G401.6 (cell line): Measurements from ENCODE around the gene MINK1.
"Not testable (repeated sequence)": the region's sequence is repeated elsewhere in the genome, so short reads cannot be mapped to it uniquely, and the experiment has no call there.

Experiments
- FAIRE-seq: peaks from 2 replicates; lab custom pipeline; 2012; peaks lifted over from hg19 to GRCh38; lab: Jason Lieb, UNC

The MINK1 gene

DNA sequence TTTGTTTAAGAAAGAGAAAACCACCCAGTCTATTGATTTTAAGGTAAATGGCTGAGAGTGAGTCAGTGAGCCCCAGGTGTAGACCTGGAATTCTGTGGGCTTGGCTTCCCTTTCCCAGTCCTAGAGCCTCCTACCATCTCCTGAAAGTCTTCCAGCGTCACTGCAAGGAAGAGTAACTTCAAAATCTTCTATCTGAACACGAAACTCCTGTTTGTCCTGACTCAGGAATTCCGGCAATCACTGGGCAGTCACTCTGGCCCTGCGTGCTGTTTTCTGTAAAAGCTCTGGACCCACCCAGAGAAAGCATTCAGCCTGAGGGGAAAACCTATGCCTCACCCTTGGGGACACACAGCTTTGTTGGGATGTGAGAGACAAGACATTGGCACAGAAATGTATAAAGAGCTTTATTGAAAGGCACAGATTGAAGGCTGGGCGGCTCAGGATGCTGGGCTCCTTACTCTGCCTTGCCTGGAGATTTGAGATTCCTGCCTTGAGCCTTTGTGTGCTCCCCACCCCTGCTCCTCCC lies 15.9 kb downstream of the MINK1 start:
- no peak for FAIRE-seq

DNA sequence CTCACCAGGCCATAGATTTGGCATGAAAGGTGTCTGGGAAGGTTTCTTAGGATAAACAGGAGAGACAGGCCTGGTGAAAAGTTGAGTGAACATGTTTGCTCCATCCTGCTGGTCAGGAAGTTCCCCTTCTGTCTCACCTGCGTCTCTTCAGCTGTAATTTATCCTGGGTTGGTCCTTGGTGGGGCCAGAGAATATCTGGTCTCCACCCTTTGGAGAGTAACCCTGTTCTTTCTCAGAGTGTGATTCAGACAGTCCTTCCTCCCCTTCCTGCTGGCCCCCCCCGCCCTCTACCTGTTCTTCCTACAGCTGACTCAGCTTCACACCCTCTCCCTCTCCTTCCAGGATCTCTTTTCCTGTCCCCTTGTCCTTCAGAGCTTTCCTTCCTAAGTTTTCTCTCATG lies 17.1 kb downstream of the MINK1 start:
- FAIRE-seq: no peak

DNA sequence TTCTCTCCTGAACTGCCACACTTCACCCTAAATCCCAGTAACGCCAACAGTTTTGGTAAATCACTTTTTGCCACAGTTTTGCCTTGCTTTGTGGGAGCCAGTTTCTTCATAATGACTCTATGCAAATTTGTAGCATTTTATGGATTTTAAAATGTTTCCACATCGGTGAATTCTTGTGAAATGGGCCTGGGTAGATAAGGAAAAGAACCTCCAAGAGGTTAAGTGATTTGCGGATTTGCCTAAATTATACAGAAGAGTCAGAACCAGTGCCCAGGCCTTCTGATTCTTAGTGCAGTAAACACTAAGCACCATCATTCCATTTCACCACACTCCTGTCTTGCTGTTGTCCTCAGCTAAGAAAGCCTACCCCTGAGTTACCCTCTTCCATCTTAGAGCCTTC lies 17.9 kb downstream of the MINK1 start:
- FAIRE-seq: no peak

DNA sequence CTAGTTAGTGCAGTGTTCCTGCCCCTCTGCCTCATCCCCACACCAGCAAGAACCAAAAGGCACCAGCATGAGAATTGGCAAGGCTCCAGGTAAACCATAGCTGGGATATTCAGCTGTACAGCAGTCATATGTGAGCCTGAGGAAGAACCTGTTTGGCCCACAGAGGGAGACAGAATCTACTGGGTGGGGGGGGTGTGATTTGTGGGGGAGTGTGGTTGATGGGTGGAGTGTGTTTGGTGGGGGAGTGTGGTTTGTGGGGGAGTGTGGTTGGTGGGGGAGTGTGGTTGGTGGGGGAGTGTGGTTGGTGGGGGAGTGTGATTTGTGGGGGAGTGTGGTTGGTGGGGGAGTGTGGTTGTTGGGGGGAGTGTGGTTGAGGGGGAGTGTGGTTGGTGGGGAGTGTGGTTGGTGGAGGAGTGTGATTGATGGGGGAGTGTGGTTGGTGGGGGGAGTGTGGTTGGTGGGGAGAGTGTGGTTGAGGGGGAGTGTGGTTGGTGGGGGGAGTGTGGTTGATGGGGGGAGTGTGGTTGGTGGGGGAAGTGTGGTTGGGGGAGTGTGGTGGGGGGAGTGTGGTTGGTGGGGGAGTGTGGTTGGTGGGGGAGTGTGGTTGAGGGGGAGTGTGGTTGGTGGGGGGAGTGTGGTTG lies 19.5 kb downstream of the MINK1 start:
- no peak for FAIRE-seq

DNA sequence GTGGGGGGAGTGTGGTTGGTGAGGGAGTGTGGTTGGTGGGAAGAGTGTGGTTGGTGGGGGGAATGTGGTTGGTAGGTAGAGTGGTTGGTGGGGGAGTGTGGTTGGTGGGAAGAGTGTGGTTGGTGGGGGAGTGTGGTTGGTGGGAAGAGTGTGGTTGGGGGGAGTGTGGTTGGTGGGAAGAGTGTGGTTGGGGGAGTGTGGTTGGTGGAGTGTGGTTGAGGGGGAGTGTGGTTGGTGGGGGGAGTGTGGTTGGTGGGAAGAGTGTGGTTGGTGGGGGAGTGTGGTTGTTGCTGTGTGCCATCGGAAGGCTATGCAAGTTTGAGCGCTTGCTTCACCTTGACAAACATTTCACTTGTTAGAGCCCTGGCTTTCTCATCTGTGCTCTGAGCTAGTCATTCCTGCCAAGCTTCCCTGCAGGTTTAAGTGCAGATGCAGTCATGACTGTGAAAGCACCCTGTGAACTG lies 20.1 kb downstream of the MINK1 start:
- FAIRE-seq: no peak

DNA sequence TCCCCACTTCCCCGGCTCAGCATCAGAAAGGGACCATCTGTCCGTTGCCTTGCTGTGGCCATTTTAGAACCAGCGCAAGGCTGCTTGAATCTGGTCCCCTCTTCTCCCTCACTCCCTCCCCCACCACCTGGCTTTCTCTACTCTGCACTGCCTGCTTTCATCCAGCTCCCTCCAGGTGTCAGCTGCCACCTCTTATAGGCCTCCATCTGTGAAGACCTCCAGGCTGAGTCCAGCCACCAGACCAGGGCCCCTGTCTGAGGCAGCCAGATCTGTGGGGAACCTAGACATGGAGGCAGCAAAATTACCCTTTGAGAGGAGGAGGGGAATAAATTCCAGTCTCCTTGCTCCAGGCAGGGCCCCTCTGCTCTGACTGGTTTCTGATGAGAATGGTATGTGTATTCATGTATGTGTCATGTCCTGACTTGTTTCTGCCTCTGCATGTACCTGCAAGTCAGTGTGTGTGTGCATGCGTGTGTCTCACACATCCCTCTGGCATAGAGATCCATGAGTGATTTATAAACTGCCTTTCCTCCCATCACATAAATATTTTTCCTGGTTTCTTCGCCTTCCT lies 21.1 kb downstream of the MINK1 start:
- no peak for FAIRE-seq

DNA sequence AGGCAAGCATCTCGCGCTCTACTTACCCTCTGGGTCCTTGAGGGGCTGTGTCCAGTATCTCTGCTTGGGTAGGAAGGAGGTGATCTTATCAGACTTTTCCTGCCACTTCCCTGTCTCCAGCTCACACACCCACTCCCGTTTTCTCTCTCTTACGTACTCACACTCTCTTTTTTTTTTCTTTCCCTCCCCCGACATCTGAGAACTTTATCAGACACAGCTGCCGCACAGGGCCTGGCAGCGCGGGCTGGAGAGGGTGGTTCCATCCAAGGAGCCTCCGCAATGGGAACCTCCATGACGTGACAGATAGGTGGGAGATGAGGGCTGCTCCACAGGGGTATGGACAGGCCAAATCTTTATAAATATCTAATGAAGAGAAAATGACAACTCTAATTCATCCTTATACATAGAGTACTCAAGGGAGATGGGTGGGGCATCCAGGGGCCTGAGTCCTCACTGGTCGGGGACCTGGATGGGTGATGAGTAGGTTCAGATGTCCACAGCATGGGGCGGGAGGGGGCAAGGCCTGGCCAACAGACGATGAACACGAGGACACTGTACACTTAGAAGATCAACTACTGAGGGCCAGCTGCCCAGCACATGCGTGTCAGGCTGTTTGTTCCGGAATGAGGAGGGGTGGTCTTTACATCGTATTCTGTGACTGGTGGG lies 23.3 kb downstream of the MINK1 start:
- FAIRE-seq: no peak

DNA sequence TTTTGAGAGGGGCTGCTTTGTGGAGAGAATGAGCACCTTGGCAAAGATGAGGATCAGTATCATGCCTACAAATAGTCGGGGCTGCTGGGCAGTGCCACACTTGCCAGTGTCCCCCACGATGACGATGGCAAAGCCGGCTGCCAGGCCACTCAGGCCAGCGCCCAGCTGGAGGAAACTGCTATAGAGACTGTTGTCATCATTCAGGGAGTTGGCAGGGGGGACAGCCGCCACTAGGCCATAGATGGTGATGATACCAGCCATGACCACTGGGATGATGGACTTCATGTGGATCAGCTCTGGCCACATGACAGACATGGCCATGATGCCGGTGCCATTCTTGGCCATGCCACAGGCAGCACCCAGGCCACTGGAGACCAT lies 23.8 kb downstream of the MINK1 start:
- FAIRE-seq: no peak

DNA sequence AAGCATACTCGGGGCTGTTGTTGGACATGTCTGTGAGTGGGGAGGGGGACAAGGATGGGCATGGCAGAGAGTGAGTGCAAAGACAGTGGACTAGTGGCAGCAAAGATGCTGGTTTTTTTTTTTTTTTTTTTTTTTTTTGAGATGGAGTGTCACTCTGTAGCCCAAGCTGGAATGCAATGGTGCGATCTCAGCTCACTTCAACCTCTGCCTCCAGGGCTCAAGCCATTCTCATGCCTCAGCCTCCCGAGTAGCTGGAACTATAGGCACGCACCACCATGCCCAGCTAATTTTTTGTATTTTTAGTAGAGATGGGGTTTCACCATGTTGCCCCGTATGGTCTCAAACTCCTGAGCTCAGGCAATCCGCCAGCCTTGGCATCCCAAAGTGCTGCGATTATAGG lies 24.2 kb downstream of the MINK1 start:
- not testable (repeated sequence) for FAIRE-seq

DNA sequence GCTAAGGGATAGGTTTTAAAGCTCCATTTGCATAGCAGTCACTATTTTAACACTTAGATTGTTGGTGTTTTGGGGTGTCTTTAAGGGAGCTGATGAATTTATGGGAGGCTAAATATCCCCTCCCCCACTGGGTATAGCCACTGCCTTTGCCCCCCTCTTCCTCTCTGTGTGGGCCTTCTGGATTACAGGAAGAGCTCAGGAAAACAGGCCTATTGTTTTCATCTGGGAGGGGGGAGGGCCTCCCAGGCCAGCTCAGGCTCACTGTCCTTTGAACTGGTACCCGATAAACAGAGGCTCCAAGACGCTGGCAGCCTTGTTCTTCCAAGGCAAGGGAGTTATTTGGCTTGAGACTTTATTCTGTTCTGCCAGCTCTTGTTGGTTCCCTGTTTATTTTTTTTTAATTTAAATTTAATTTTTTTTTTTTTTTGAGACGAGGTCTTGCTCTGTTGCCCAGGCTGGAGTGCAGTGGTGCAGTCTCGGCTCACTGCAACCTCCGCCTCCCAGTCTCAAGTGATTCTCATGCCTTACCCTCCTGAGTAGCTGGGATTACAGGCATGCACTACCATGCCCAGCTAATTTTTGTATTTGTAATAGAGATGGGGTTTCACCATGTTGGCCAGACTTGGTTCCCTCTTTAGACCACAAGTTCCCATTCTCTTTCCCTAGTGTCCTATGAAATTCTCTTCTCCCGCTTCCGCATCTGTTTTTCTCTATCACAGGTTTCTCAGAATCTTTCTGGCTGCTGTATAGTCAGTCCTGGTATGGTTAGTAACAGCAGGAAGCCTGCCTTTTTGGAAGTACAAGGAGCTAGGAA lies 25.1 kb downstream of the MINK1 start:
- no peak for FAIRE-seq

DNA sequence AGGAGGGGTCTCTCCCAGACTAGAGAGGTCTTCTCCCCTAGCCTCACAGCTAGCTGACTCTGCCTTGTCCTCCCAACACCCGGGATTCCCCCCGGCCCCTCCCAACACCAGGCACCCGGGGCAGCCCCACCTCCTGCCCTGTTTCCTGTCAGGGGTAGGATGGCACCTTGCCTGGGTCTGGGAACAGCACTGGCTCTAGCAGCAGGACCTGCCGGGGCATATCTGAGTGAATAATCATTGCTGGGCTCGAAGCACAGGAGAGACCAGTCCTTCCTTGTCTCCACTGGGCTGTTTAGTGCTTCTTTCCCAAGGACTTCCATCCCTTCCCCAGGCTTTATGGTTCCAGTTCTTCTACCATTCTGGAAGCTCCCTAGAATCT lies 25.7 kb downstream of the MINK1 start:
- no peak for FAIRE-seq

DNA sequence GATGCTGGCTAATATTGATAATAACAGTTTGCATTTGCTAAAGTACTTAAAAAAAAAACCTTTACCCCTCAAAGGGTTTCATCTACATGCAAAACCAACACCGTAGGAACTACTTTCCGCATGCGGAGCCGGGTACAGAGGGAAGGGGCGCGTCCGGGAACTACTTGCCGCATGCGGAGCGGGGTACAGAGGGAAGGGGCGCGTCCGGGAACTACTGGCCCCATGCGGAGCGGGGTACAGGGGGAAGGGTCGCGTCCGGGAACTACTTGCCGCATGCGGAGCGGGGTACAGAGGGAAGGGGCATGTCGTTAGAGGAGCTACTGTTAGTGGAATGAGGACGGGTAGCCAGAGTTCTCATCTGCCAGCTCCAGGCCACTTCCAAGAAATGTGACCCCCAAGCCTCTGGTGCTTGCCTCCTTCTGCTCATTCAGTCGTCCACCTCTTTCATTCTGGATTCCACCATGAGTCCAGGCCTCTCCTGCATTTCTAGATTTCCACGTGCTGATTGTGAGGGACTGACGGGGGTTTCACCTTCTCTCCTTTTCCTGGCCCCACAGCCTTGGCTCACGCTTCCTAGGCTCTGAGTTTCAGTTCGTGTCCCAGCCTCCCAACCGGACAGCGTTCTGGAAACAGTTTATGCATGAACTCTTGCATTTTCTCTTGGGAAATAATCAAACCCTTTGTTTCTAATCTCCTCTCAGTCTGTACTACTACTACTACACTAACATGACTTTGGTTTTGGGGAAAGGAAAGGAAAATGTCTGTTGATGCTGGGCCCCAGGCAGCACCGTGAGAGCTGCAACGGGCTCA lies 26.9 kb downstream of the MINK1 start:
- FAIRE-seq: no peak

DNA sequence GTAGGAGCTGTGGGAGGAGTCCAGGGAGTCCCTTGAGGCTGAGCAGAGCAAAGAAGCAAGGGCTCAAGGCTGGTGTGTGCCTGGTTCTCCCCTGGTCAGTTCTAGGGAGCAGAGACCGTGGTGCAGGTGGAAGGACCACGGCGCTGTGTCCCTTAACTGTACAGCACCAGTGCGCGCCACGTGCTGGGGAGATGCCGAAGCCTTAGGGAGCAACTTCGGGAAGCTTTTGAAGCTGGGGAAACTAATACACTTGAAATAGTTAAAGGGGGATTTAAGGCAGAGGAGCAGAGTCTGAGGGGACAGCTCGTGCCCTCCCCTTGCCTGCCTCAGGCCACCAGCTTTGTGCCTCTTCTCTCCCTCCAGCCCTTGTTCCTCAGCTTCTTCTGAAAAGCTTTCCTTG lies 27.5 kb downstream of the MINK1 start:
- no peak for FAIRE-seq

DNA sequence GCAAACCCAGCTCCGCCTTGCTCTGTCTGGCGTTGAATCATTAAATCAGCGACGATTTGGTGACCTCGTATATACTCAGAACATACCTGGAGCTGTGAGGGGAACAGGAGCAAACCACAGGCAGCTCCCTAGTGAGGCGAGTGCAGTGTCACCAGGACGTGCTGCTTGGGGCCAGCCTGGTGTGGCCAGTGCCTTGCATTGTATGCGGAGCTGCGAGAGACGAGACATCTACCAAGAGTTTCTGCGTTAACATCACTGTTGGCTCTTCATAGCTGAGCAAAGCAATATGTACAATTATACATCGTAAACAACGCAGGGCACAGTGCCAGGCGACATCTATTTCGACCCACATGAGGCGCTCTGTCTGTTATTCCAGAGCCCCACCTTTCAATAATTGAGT lies 27.9 kb downstream of the MINK1 start:
- FAIRE-seq: no peak

DNA sequence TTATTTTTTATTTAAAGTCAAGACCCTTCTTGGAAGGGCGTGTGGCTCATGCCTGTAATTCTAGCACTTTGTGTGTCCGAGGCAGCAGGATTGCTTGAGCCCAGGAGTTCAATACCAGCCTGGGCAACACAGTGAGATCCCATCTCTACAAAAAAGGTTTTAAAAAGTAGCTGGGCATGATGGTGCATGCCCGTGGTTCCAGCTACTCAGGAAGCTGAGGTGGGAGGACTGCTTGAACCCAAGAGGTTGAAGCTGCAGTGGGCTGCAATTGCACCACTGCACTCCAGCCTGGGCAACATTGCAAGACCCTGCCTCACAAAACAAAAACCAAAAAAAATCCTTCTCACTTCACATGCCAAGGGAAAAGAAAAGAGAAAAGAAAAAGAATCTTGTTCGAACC lies 29.6 kb downstream of the MINK1 start:
- FAIRE-seq: no peak

DNA sequence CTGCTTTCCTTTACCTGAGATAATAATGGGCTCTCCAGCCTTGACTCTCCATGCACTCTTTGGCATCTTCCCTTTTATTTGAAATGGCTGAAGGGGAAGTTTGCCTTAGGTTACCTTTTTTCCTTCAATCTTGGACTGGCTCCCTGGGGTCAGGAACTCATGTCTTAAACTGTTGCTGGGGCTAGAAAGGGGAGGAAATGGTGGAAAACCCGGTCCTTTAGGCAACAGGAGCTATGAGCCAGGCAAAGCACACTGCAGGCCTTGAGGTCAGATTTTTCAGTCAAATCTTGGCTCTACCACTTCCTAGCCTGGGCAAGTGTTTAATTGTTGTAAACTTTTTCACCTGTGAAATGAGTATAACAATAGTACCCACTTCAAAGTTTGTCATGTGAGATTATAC lies 30.2 kb downstream of the MINK1 start:
- FAIRE-seq: no peak

DNA sequence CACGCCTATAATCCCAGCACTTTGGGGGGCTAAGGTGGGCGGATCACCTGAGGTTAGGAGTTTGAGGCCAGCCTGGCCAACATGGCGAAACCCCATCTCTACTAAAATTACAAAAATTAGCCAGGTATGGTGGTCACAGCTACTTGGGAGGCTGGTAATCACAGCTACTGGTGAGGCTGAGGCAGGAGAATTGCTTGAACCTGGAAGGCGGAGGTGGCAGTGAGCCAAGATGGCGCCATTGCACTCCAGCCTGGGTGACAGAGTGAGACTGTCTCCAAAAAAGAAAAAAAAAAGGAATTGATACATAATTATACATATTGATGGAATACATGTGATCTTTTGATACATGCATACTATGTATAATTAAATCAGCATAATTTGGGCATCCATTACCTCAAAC lies 34.4 kb downstream of the MINK1 start:
- not testable (repeated sequence) for FAIRE-seq

DNA sequence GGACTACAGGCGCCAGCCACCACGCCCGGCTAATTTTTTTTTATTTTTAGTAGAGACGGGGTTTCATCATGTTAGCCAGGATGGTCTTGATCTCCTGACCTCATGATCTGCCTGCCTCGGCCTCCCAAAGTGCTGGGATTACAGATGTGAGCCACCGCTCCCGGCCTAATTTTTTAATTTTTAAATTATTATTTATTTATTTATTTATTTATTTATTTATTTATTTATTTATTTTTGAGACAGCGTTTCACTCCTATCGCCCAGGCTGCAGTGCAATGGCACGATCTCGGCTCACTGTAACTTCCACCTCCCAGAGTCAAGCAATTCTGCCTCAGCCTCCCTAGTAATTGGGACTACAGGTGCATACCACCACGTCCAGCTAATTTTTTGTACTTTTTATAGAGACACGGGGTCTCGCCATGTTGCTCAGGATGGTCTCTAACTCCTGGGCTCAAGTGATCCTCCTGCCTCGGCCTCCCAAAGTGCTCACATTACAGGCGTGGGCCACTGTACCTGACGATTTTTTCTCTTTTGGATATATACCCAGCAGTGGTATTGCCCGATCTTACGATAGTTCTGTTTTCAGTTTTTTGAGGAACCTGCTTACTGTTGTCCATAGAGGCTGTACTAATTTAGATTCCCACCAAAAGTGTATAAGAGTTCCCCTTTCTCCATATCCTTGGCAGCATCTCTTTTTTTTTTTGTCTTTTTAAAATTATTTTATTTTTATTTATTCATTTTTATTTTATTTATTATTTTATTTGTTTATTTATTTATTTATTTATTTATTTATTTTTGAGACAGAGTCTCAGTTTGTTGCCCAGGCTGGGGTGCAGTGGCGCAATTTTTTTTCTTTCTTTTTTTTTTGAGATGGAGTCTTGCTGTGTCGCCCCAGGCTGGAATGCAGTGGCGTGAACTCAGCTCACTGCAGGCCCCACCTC lies 36.2 kb downstream of the MINK1 start:
- FAIRE-seq: not testable (repeated sequence)

DNA sequence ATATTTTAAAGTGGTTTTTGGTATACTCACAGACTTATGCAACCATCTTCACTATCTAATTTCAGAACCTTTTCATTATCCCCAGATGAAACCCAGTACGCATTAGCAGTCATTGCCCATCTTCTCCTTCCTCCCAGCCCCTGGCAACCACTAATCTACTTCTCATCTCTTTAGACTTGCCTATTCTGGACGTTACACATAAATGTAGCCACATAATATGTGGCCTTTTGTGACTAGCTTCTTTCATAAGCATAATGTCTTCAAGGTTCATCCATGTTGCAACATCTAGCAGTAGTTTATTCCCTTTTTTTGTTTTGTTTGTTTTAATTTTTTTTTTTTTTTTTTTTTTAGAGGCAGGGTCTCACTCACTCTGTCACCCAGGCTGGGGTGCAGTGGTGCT lies 37.7 kb downstream of the MINK1 start:
- no peak for FAIRE-seq

DNA sequence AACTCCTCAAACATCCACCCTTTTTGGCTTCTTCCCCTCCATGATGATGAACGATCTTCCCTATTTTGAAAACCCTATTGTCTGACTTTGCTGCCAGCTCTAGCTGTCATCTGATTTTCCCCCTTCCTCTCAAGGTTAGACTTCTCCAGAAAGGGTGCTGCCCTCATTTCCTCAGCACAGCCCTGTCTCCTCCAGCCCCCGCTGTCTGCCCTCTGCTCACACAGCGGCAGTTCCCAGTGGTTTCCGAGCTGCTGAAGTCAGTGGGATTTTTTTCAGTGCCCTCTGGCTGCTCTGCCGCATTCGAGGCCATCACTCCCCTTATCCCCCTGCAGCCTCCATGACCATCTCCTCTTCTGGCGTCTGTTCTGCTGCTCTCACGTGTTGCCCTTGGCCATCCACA lies 39.6 kb downstream of the MINK1 start:
- FAIRE-seq: no peak

DNA sequence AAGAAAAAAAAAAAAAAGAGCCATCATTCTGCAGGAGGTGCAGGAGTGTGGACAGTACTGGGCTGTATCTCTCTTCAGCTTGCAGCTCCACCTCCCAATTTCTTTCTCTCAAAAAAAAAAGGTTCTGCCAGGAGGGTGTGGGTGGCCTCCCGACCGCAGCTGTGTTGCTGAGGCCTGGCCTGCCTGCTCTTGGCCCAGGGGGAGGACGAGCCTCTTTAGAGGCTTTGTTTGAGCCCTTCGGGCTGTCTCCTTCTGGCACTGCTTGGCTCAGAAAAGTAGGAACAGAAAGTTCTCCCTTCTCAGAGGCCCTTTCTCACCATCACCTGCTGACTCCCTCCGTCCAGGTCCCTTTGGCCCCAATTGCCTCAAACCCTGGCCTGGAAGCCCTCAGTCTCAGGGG lies 43.9 kb downstream of the MINK1 start:
- FAIRE-seq: no peak
